ENCODE measurements around the gene KCTD14. TPM values are rescaled to one million over a fixed set of nuclear protein-coding genes. Genes with fewer than 3 reads are reported as not detected.

The KCTD14 gene
- total and polyA plus RNA-seq, 2 of the 4 experiments (the other 2 are of a cell fraction) = 0.90 to 0.97 TPM

DNA sequence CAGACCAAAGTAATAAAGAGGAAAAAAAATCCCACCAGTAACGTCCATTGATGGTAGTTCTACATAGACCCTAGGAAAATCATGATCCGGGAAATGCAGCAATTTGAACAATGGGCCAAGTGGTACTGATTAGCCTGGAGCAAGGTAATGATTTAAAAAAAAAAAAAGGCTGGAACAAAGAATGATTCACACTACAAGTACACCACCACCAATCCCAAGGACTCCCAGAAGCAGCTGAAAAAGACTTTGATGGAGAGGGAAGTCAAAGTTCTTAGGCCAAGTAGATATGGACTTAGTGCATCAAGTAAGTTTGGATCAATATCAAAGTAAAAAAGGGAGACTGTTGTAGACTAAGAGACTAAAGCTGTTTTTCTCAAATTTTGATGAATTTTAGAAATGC, 11.8 kb downstream of the KCTD14 start:
- H3K27me3 ChIP-seq (ENCODE audit: control insufficient read depth, insufficient read depth, low read length) = peaks cover 2% of the 10 kb centered on the region
- no peak for ATAC-seq (ENCODE audit: low read depth)
- no peak overlapping the region for H3K18ac ChIP-seq (ENCODE audit: low read depth, low read length)
- H2AFZ ChIP-seq (replicated peaks; ENCODE audit: low read length, poor library complexity) = no peak overlapping the region
- no peak overlapping the region for H3K4me3 ChIP-seq (ENCODE audit: insufficient read depth, low read depth, low read length)
- no peak overlapping the region for H4K8ac ChIP-seq (ENCODE audit: low read depth in 2 of 2, low read length in 2 of 2)
- dilution Hi-C loops (cut with HindIII; ENCODE audit: low sequenced_read_pairs, unreplicated experiment) (no loop called here), in situ Hi-C loops (cut with MboI; ENCODE audit: low sequenced_read_pairs) (no loop called here), intact Hi-C loops (cut with micrococcal nuclease) (no loop called here)
- no peak overlapping the region for H3K4ac ChIP-seq (ENCODE audit: low read depth, low read length)
- no peak overlapping the region; the same call in 1 of the 2 replicates for H3K23ac ChIP-seq (ENCODE audit: low read depth, low read length)
- H3K4me2 ChIP-seq (ENCODE audit: low read depth, low read length) = no peak overlapping the region
- no peaks in the 10 kb centered on the region for H3K4me1 ChIP-seq (ENCODE audit: control insufficient read depth, insufficient read depth, low read length)
- no peak overlapping the region for H2BK5ac ChIP-seq (ENCODE audit: low read depth, low read length, poor library complexity, severe bottlenecking)
- H2BK15ac ChIP-seq (ENCODE audit: low read depth, low read length) = no peak overlapping the region
- TF ChIP-seq, protein P1, sequence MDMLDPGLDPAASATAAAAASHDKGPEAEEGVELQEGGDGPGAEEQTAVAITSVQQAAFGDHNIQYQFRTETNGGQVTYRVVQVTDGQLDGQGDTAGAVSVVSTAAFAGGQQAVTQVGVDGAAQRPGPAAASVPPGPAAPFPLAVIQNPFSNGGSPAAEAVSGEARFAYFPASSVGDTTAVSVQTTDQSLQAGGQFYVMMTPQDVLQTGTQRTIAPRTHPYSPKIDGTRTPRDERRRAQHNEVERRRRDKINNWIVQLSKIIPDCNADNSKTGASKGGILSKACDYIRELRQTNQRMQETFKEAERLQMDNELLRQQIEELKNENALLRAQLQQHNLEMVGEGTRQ (IDR thresholded peaks at IDR 0.05; ENCODE audit: low read depth, low read length) = no peak
- TF ChIP-seq RAD21 (IDR thresholded peaks at IDR 0.05; ENCODE audit: low read length) (no peak), MAFK (IDR thresholded peaks at IDR 0.05; ENCODE audit: low read depth, low read length) (no peak), MAZ (IDR thresholded peaks at IDR 0.05; ENCODE audit: borderline replicate concordance, low read depth, low read length) (no peak), CHD1 (IDR thresholded peaks at IDR 0.05; ENCODE audit: low read depth, low read length) (no peak), MXI1 (IDR thresholded peaks at IDR 0.05; ENCODE audit: borderline replicate concordance, low read depth, low read length) (no peak)
- TF ChIP-seq, protein P2, sequence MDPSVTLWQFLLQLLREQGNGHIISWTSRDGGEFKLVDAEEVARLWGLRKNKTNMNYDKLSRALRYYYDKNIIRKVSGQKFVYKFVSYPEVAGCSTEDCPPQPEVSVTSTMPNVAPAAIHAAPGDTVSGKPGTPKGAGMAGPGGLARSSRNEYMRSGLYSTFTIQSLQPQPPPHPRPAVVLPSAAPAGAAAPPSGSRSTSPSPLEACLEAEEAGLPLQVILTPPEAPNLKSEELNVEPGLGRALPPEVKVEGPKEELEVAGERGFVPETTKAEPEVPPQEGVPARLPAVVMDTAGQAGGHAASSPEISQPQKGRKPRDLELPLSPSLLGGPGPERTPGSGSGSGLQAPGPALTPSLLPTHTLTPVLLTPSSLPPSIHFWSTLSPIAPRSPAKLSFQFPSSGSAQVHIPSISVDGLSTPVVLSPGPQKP (IDR thresholded peaks at IDR 0.05; ENCODE audit: borderline replicate concordance, low read depth, low read length) = no peak
- no peak overlapping the region for H3K14ac ChIP-seq (replicated peaks; ENCODE audit: low read depth, low read length)
- no peak overlapping the region for H3K9ac ChIP-seq (ENCODE audit: low read depth, low read length)
- no TSS peak for BruUV-seq (replicated peaks)
- no peak overlapping the region for H3K27ac ChIP-seq (ENCODE audit: insufficient read depth, low read length)
- DNase-seq = no peak
- POLR2A ChIA-PET (ENCODE audit: unreplicated experiment) = no interaction called here
- no peak overlapping the region for H2BK120ac ChIP-seq (ENCODE audit: low read depth, low read length)
- H3K9me3 ChIP-seq (ENCODE audit: control insufficient read depth, insufficient read depth, low read length) = no peaks in the 10 kb centered on the region
- WGBS, 2 experiments (ENCODE audit: extremely low coverage in 2 of 2, insufficient read length in 1 of 2) = no CpG with 5 or more reads among the region's 2 CpGs
- no peaks in the 10 kb centered on the region for H3K79me1 ChIP-seq (ENCODE audit: low read depth in 1 of 2, low read length in 2 of 2)
- H3K9me1 ChIP-seq (ENCODE audit: insufficient read depth, low read length) = no peaks in the 10 kb centered on the region
- H2AK9ac ChIP-seq (replicated peaks; ENCODE audit: low read depth, low read length, poor library complexity) = no peak overlapping the region
- no peak overlapping the region for H3K56ac ChIP-seq (ENCODE audit: extremely low read depth, insufficient read depth, low read length)
- no peak overlapping the region for H2BK20ac ChIP-seq (ENCODE audit: low read depth, low read length)
- no peaks in the 10 kb centered on the region for H3K36me3 ChIP-seq (ENCODE audit: control insufficient read depth, insufficient read depth, low read length)
- H4K20me1 ChIP-seq (ENCODE audit: insufficient read depth, low read length) = no peaks in the 10 kb centered on the region
- CTCF ChIA-PET = no interaction called here
- H2AK5ac ChIP-seq (ENCODE audit: low read depth, low read length) = no peak overlapping the region
- H4K91ac ChIP-seq (ENCODE audit: insufficient read depth, low read depth, low read length) = no peak overlapping the region
- H4K5ac ChIP-seq (ENCODE audit: low read depth, low read length) = no peak overlapping the region
